GM10266 (cell line): Measurements from ENCODE around the gene OPN5.

ENCODE experiments used
- DNase-seq: peaks from one replicate; pipeline ENCODE4 v3.0.0; 2012; ENCODE audit errors: extremely low spot score
- TF ChIP-seq, protein P1 (sequence below): IDR thresholded peaks from 2 replicates; pipeline ENCODE4 v1.5.1; 2012; ENCODE audit warnings: mild to moderate bottlenecking, low read depth; ENCODE audit not compliant: control insufficient read depth, insufficient read depth; ENCODE audit errors: missing control alignments

Gene OPN5

GRCh38 chr6:47811443-47811842 is 29.6 kb downstream of the OPN5 start:
- TF ChIP-seq, protein P1, sequence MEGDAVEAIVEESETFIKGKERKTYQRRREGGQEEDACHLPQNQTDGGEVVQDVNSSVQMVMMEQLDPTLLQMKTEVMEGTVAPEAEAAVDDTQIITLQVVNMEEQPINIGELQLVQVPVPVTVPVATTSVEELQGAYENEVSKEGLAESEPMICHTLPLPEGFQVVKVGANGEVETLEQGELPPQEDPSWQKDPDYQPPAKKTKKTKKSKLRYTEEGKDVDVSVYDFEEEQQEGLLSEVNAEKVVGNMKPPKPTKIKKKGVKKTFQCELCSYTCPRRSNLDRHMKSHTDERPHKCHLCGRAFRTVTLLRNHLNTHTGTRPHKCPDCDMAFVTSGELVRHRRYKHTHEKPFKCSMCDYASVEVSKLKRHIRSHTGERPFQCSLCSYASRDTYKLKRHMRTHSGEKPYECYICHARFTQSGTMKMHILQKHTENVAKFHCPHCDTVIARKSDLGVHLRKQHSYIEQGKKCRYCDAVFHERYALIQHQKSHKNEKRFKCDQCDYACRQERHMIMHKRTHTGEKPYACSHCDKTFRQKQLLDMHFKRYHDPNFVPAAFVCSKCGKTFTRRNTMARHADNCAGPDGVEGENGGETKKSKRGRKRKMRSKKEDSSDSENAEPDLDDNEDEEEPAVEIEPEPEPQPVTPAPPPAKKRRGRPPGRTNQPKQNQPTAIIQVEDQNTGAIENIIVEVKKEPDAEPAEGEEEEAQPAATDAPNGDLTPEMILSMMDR = no peak
- no peak for DNase-seq

- TF ChIP-seq, protein P1 = no peak
- no peak for DNase-seq
These were observed 35.9 kb downstream of the OPN5 start for GRCh38 chr6:47817749-47818148.

DNA sequence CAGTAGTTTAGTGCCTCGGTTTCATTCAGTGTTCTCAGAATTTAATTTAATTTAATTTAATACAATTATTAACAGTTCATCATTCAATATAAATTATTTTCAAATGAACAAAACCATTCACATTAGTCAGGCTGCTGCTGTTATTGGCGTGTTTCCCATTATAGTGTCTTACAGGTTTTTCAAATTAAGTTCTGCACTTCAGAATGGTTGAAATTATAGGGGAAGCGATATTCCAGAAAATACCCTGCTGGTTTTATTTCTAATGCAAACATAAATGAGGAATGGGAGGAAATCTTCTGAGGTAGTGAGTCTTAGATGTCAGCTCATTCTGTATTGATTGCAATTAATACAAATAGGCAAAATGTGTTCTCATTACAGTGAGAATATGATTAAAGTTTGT is 37.6 kb downstream of the OPN5 start:
- no peak for DNase-seq
- TF ChIP-seq, protein P1 = no peak

DNA sequence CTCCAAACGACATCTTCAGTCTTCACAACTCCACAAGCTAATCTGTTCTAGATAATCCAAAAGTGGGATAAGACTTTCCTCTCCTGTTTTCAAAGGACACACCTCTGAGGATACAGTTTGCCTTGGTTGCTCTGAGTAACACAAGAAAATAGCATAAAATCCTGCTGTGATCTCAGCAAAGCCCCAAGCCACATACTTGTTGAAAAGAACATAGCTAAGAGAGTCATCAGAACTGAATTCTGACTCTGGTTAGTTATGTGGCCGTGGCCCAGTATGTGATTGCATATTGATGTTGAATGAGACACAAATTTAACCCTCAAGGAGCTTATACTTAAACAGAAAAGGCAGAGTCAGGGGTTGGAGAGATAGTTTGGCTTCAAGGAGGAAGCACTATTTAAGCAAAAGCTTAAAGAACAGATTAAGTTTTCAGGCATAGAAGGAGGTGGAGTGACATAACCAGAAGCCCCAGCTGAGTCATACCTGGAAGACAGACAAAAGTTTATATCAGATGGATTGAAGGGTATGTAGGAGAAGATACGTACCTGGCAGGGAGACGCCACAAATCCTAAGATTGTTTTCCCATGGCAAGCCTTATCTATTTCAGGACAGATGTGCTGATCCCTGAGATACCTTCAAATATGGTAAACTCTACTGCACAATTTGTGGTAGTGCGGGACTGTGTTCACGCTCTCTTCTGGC is 41.2 kb downstream of the OPN5 start:
- DNase-seq = no peak
- TF ChIP-seq, protein P1 = no peak

DNA sequence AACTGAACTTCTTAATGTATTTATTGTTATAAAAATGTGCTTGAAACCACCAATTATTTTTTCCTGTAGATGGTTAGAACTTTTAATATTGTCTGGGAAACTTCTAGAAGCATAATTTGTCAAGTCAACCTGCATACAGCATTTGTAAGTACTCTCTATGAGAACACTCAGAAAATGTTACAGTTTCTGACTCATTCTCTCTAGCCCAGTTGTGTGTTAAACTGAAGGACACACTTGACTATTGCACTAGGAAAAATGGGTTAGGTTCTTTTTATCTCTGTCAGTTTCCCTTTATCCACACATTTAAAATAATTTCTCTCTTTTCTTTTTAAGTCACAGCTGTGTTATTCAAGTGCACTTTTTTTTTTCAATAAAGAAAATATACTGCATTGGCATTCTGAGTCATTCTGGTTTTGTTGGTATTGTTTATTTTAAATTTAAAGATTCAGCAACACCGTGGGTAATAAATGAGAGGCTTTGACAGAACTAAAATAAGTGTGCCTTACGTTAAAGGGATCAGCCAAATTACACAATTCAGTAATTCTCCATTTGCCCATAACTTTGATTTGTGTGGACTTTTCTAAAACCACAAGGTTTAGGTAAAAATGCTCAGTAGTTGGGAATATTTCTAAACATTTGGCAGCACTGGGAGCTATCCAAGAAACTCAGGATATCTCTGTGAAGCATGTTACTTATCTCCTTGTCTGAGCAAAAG is 50.7 kb downstream of the OPN5 start:
- no peak for DNase-seq
- TF ChIP-seq, protein P1 = no peak

DNA sequence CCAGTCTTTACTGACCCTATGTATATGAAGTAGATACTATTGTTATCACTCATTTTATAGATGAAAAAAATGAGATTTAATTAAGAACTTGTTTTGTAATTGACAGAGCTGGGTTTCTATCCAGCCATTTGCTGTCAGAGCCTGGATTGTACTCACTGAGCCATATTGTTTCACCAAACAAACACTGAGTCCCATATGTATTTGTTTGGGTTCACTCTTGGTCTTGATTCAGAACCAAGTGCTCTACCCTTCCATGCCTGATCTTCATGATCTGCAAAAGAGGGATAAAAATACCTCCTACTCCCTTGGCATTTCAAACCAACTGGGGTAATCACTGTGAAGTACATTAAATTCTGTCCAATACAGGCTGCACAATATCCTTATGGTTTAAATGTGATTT is 52.4 kb downstream of the OPN5 start:
- no peak for DNase-seq
- TF ChIP-seq, protein P1 = no peak

DNA sequence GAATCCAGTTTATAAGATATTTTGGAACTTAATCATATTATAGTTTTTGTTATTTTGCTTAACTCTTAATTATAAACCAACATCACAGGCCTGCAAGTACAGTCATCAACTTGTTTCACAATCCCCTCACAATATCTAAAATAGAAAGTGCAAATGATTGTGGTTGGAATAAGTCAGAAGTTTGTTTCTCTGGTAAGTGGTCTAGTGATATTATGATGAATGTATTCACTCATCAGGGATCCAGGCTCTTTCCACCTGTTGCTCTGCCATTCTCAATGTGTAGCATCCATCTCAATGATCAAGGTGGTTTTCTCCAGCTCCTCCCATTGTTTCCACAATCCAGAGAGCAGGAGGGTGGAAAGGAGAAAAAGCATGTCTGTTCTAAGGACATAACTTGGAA is 54.2 kb downstream of the OPN5 start:
- no peak for DNase-seq
- TF ChIP-seq, protein P1 = no peak
